ENCODE results near the gene BLCAP. TPM values are rescaled to one million over a fixed set of nuclear protein-coding genes. Genes with fewer than 3 reads are reported as not detected.
A peak's percentile ranks its signal among the peaks of the same experiment; 100 is the strongest.
"Not testable (repeated sequence)": the region's sequence is repeated elsewhere in the genome, so short reads cannot be mapped to it uniquely, and the experiment has no call there.

BLCAP gene, protein sequence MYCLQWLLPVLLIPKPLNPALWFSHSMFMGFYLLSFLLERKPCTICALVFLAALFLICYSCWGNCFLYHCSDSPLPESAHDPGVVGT
- total RNA-seq (10 to 100 TPM; 54.2 to 81.5 TPM), polyA plus RNA-seq (10 to 100 TPM; 53.3 to 56.2 TPM)
- long read RNA-seq, donor 1, full-length matches to known transcripts: 55 of 55 reads
- long read RNA-seq, donor 1, partial matches to known transcripts: 0 of 55 reads
- long read RNA-seq, donor 1, other reads (novel, unspliced or antisense): 0 of 55 reads
- long read RNA-seq, donor 2, full-length matches to known transcripts: 17 of 17 reads
- long read RNA-seq, donor 2, partial matches to known transcripts: 0 of 17 reads
- long read RNA-seq, donor 2, other reads (novel, unspliced or antisense): 0 of 17 reads
- long read RNA-seq, donor 3, full-length matches to known transcripts: 28 of 28 reads
- long read RNA-seq, donor 3, partial matches to known transcripts: 0 of 28 reads
- long read RNA-seq, donor 3, other reads (novel, unspliced or antisense): 0 of 28 reads
- long read RNA-seq, donor 4, full-length matches to known transcripts: 17 of 50 reads
- long read RNA-seq, donor 4, partial matches to known transcripts: 0 of 50 reads
- long read RNA-seq, donor 4, other reads (novel, unspliced or antisense): 33 of 50 reads
- long read RNA-seq, donor 5, full-length matches to known transcripts: 52 of 149 reads
- long read RNA-seq, donor 5, partial matches to known transcripts: 68 of 149 reads
- long read RNA-seq, donor 5, other reads (novel, unspliced or antisense): 29 of 149 reads

DNA sequence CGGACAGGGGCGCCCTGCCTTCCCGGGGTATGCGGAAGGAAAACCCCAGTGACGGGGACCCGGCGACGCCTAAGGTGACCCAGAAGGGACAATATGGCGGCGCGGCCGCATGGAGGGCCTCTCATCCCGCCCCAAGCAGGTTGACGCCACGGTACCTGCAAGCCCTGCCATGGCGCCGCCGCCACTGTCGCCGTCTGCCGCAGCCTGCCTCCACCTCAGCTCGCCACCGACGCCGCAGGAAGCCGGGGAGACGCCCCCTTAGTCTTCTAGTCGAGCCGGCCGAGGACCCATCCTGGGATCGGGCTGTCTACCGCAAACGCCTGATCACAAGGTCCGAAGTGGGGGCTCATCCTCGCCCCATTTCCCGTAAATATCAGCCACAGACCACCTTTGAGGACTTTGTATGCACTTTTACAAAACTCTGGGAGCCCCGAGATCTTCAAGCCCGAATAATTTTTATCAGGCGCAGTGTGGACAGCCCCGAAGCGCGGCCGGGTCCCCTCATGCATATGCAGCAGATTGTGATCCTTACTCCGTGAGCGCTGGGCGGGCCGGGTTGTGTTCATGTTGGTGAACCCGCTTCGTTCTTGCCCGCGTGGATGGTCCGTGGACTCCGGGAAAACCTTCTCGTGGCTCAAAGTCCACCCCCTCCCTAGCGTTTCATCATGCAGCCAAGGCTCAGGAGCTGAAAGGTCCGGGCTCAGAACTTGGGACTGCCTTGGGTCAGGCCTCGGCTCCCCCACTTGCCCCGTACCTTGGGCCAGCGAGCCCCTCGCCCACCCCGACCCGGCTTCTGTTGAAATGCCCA is at the start of gene BLCAP:
TSS of gene BLCAP (minus strand) at position 239 of the 808 bp plus-strand sequence. CDS start 8,702 bp downstream, outside the sequence.
- H3K27me3 ChIP-seq (ENCODE audit: control insufficient read depth in 3 of 3, insufficient read depth in 3 of 3, low read length in 2 of 3): no peaks in the 10 kb centered on the region
- H3K4me1 ChIP-seq (ENCODE audit: control insufficient read depth in 5 of 5, insufficient read depth in 5 of 5, low read length in 5 of 5): peaks cover 9 to 27% (median 19%) of the 10 kb centered on the region in 5 donors
- peak within 1 kb of the TSS; percentile 98 for H3K4me3 ChIP-seq
- TF ChIP-seq, protein P1, sequence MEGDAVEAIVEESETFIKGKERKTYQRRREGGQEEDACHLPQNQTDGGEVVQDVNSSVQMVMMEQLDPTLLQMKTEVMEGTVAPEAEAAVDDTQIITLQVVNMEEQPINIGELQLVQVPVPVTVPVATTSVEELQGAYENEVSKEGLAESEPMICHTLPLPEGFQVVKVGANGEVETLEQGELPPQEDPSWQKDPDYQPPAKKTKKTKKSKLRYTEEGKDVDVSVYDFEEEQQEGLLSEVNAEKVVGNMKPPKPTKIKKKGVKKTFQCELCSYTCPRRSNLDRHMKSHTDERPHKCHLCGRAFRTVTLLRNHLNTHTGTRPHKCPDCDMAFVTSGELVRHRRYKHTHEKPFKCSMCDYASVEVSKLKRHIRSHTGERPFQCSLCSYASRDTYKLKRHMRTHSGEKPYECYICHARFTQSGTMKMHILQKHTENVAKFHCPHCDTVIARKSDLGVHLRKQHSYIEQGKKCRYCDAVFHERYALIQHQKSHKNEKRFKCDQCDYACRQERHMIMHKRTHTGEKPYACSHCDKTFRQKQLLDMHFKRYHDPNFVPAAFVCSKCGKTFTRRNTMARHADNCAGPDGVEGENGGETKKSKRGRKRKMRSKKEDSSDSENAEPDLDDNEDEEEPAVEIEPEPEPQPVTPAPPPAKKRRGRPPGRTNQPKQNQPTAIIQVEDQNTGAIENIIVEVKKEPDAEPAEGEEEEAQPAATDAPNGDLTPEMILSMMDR (IDR thresholded peaks at IDR 0.05; ENCODE audit: control extremely low read depth, extremely low read depth): no peak
- H3K9ac ChIP-seq (ENCODE audit: insufficient read depth in 1 of 2, low read length in 2 of 2): peak within 1 kb of the TSS; percentile 85 to 95
- H3K9me3 ChIP-seq (ENCODE audit: control insufficient read depth in 4 of 4, insufficient read depth in 3 of 4, low read length in 3 of 4): no peaks in the 10 kb centered on the region
- ATAC-seq (ENCODE audit: insufficient read depth, low FRiP score): peak; percentile 91
- peak within 1 kb of the TSS; percentile 95 to 97 for H3K27ac ChIP-seq (ENCODE audit: low read depth in 1 of 2, low read length in 1 of 2)
- DNase-seq: peak; percentile 90 to 94 (median 92)
- WGBS, 2 donors: 0% methylated on average over 62 of the region's 62 CpGs
- no peaks in the 10 kb centered on the region for H3K36me3 ChIP-seq (ENCODE audit: control insufficient read depth in 4 of 4, insufficient read depth in 4 of 4, low read length in 4 of 4)

GRCh38 chr20:37577436-37577835 is 49.8 kb upstream of the BLCAP start:
- H3K4me1 ChIP-seq (ENCODE audit: control insufficient read depth in 5 of 5, insufficient read depth in 5 of 5, low read length in 5 of 5); DNase-seq; H3K9me3 ChIP-seq (ENCODE audit: control insufficient read depth in 4 of 4, insufficient read depth in 3 of 4, low read length in 3 of 4); H3K27me3 ChIP-seq (ENCODE audit: control insufficient read depth in 3 of 3, insufficient read depth in 3 of 3, low read length in 2 of 3); H3K27ac ChIP-seq (ENCODE audit: low read depth in 1 of 2, low read length in 1 of 2); ATAC-seq (ENCODE audit: insufficient read depth, low FRiP score); H3K36me3 ChIP-seq (ENCODE audit: control insufficient read depth in 4 of 4, insufficient read depth in 4 of 4, low read length in 4 of 4); H3K4me3 ChIP-seq; H3K9ac ChIP-seq (ENCODE audit: insufficient read depth in 1 of 2, low read length in 2 of 2): not testable (repeated sequence)
- 83 to 85% methylated on average over 4 of the region's 4 CpGs for WGBS, 2 donors

- H3K9ac ChIP-seq (ENCODE audit: insufficient read depth in 1 of 2, low read length in 2 of 2): no peak overlapping the region
- H3K9me3 ChIP-seq (ENCODE audit: control insufficient read depth in 4 of 4, insufficient read depth in 3 of 4, low read length in 3 of 4): peaks cover 0 to 1% (median 0%) of the 10 kb centered on the region in 4 donors
- ATAC-seq (ENCODE audit: insufficient read depth, low FRiP score) (no peak), DNase-seq (no peak)
- no peaks in the 10 kb centered on the region for H3K4me1 ChIP-seq (ENCODE audit: control insufficient read depth in 5 of 5, insufficient read depth in 5 of 5, low read length in 5 of 5)
- 65 to 76% methylated on average over 1 of the region's 1 CpG for WGBS, 2 donors
- TF ChIP-seq, protein P1 (IDR thresholded peaks at IDR 0.05; ENCODE audit: control extremely low read depth, extremely low read depth): no peak
- no peak overlapping the region for H3K27ac ChIP-seq (ENCODE audit: low read depth in 1 of 2, low read length in 1 of 2)
- peaks cover 0 to 4% (median 0%) of the 10 kb centered on the region in 3 donors for H3K27me3 ChIP-seq (ENCODE audit: control insufficient read depth in 3 of 3, insufficient read depth in 3 of 3, low read length in 2 of 3)
- H3K36me3 ChIP-seq (ENCODE audit: control insufficient read depth in 4 of 4, insufficient read depth in 4 of 4, low read length in 4 of 4): no peaks in the 10 kb centered on the region
- H3K4me3 ChIP-seq: no peak overlapping the region
These were observed 49.2 kb upstream of the BLCAP start for GRCh38 chr20:37576911-37577310.
